22Rv1 (cell line): ENCODE data around the gene SH2D3C.

ENCODE experiments used
- CTCF ChIP-seq: fragments of 450-650 bp; IDR thresholded peaks from 2 replicates; pipeline ENCODE4 v1.5.1; 2017; ENCODE audit warnings: mild to moderate bottlenecking
- ZFX ChIP-seq: fragments of 450-650 bp; IDR thresholded peaks from 2 replicates; pipeline ENCODE4 v1.6.1; 2017; ENCODE audit warnings: antibody characterized with exemption, borderline replicate concordance

- no peak for TF ChIP-seq CTCF
- TF ChIP-seq ZFX = no peak
Observed at GRCh38 chr9:127817881-127818434, 39.5 kb upstream of the SH2D3C start.
